Right lobe of liver (tissue), 6 donors: ENCODE measurements around the gene WDFY4. TPM values are rescaled to one million over a fixed set of nuclear protein-coding genes. Genes with fewer than 3 reads are reported as not detected.
A peak's percentile ranks its signal among the peaks of the same experiment; 100 is the strongest.

Source experiments
- ATAC-seq, 4 donors: fragments of 200-7000 bp; cut with Tn5 transposase; one replicate each; pipeline ENCODE4 v1.9.1; 2020; ENCODE audit warnings: mild to moderate bottlenecking in 4 of 4, moderate library complexity in 4 of 4
- DNase-seq, 3 donors: peaks; one replicate each; pipeline ENCODE4 v3.0.0-alpha.2; 2020
- H3K27ac ChIP-seq, 3 donors: fragments of 200-600 bp; one replicate each; pipeline ENCODE4 v1.8.0; 2022
- H3K27me3 ChIP-seq, 2 donors: fragments of 200-600 bp; one replicate each; pipeline ENCODE4 v1.8.0; 2022
- H3K36me3 ChIP-seq, 4 donors: fragments of 200-600 bp; sonication (generic) in 1 of 4; one replicate each; pipeline versions ENCODE4 v1.5.1 to v1.8.0; 2017 to 2022; ENCODE audit warnings: control low read depth in 1 of 4
- H3K4me1 ChIP-seq, 4 donors: fragments of 200-600 bp; sonication (generic) in 1 of 4; one replicate each; pipeline versions ENCODE4 v1.5.1 to v1.8.0; 2017 to 2022; ENCODE audit warnings: control low read depth in 1 of 4
- H3K4me3 ChIP-seq, 3 donors: fragments of 200-600 bp; one replicate each; pipeline ENCODE4 v1.8.0; 2022
- H3K9me3 ChIP-seq, 4 donors: fragments of 200-600 bp; sonication (generic) in 1 of 4; one replicate each; pipeline versions ENCODE4 v1.5.1 to v1.8.0; 2017 to 2022; ENCODE audit warnings: control low read depth in 1 of 4
- POLR2A ChIP-seq: fragments of 450-650 bp; IDR thresholded peaks from one replicate; pipeline ENCODE4 v1.6.1; 2017; ENCODE audit warnings: antibody characterized with exemption, mild to moderate bottlenecking
- WGBS: methylation state at CpG from one replicate; pipeline ENCODE4 v1.1.6; 2018; ENCODE audit warnings: low coverage, low lambda C conversion rate; ENCODE audit not compliant: insufficient coverage; ENCODE audit errors: missing lambda C conversion rate; 5-methylcytosine and 5-hydroxymethylcytosine counted together
- intact Hi-C, 2 donors: fragments of 100-400 bp; cut with DNase I; formaldehyde crosslinking; loops; one replicate each; pipeline versions ENCODE4 v1.11.2 to v1.14.1; 2022
- total RNA-seq, 6 experiments: library from RNA; depleted of rRNA in 2 of 6; stranded (reverse); fragments of >200 nt in 2 of 6; fragmentation: NEBNext Ultra II Directional in 3 of 6; extraction: Animal tissue kit (Norgen Biotek cat#: 25700) in 3 of 6; gene quantifications; one replicate each; pipeline versions ENCODE4 v1.1.0 to v1.2.4, GENCODE V29; 2016 to 2023
- TF ChIP-seq, protein P1 (sequence below), 4 donors: fragments of 200-600 bp in 3 of 4; fragments of 450-650 bp in 1 of 4; IDR thresholded peaks; one replicate each; pipeline versions ENCODE4 v1.5.1 to v1.8.0; 2016 to 2022; ENCODE audit warnings: antibody characterized with exemption in 4 of 4, mild to moderate bottlenecking in 2 of 4
- donor health status: DM: no; HTN: yes; CAD: no.
- donor health status: DM: no; HTN: no; CAD: no.
- donor health status: DM: no; HTN: no; CAD: no.
- donor health status: DM: no; HTN: yes; CAD: no.
- donor health status: DM: no; HTN: yes; CAD: no.

Gene WDFY4
- total RNA-seq, 6 experiments from 2014 or later, result 1.4 to 4.1 (median 1.9) TPM

DNA sequence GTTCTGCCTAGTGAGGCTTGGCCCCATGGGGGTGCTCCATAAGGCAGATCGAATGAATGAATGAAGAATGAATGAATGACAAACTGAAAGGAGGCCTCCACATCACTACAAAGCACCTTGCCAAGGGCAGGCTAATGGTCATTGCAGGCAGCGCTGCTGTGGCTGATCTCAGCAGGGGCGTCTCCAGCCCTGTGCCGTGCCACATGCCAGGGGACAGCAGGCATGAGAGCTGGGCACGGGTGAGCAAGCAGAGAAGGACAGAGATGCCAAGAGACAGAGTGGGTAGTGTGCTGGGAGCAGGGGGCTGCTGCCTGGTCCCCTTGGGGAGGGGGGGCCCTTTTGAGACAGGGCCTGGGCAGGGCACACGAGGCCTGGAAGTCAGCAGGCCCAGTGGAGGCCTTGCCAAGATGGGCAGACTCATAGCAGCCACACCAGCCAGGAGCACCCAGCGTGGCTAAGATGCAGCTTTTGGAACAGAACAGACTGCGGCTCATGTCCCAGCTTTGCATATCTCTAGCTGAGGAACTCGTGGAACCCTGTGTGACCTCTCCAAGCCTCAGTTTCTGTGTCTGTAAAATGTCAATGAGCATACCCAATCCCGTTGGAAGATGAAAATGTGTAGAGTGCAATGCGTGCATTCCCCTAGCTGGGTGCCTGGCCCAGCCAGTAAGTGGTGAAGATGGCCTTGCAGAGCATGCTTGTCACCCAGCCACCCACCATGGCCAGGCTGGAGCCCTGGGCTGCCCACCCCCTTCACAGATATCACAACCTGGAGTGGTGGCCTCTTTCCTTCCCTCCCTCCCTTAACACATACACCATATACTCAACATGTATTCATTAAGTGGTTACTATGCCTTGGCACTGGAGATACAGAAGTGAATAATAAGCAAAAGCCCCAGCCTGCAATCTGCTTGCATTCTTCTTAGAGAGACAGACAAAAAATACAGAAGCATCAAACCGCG is 316.0 kb downstream of the WDFY4 start:
- no peaks in the 10 kb centered on the region for H3K36me3 ChIP-seq
- no peak overlapping the region for H3K4me3 ChIP-seq
- no peak overlapping the region for H3K27ac ChIP-seq
- no peaks in the 10 kb centered on the region for H3K9me3 ChIP-seq
- ATAC-seq (no peak), DNase-seq (no peak)
- peaks cover 0 to 6% (median 0%) of the 10 kb centered on the region in 4 donors for H3K4me1 ChIP-seq
- 78% methylated on average over 3 of the region's 13 CpGs for whole genome bisulfite sequencing
- no peaks in the 10 kb centered on the region for H3K27me3 ChIP-seq
- intact Hi-C loops, result no loop called here
- TF ChIP-seq POLR2A, result no peak
- TF ChIP-seq, protein P1, sequence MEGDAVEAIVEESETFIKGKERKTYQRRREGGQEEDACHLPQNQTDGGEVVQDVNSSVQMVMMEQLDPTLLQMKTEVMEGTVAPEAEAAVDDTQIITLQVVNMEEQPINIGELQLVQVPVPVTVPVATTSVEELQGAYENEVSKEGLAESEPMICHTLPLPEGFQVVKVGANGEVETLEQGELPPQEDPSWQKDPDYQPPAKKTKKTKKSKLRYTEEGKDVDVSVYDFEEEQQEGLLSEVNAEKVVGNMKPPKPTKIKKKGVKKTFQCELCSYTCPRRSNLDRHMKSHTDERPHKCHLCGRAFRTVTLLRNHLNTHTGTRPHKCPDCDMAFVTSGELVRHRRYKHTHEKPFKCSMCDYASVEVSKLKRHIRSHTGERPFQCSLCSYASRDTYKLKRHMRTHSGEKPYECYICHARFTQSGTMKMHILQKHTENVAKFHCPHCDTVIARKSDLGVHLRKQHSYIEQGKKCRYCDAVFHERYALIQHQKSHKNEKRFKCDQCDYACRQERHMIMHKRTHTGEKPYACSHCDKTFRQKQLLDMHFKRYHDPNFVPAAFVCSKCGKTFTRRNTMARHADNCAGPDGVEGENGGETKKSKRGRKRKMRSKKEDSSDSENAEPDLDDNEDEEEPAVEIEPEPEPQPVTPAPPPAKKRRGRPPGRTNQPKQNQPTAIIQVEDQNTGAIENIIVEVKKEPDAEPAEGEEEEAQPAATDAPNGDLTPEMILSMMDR (IDR thresholded peaks at IDR 0.05), result no peak

DNA sequence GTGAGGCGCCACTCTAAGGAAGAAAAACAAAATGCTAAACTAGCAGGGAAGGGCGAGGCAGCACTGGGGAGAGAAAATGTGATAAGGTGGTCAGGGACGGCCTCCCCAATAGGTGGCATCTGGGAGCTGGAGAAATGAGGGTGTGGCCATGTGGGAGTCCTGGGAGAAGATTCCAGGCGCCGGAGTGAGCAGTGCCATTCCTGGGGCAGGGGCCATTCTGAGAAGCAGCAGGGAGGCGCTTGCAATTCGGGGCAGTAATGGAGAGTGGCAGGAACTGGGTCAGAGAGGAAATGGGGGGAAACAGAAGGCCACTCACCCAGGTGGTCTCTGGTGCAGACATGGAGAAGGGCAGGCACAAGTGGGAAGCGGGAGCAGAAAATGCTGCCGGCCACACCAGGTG is 316.7 kb downstream of the WDFY4 start:
- Histone ChIP-seq H3K27ac (no peak overlapping the region), H3K9me3 (no peaks in the 10 kb centered on the region), H3K4me3 (no peak overlapping the region), H3K27me3 (no peaks in the 10 kb centered on the region), H3K4me1 (peaks cover 0 to 6% (median 0%) of the 10 kb centered on the region in 4 donors), H3K36me3 (no peaks in the 10 kb centered on the region)
- no peak for TF ChIP-seq POLR2A
- TF ChIP-seq, protein P1 (IDR thresholded peaks at IDR 0.05), result peak in 3 of 4 donors; percentile 12 to 27 (median 19)
- 89% methylated on average over 7 of the region's 9 CpGs for WGBS
- ATAC-seq (peak; percentile 37 to 75 (median 65)), DNase-seq (no peak)
- intact Hi-C loops, result no loop called here

DNA sequence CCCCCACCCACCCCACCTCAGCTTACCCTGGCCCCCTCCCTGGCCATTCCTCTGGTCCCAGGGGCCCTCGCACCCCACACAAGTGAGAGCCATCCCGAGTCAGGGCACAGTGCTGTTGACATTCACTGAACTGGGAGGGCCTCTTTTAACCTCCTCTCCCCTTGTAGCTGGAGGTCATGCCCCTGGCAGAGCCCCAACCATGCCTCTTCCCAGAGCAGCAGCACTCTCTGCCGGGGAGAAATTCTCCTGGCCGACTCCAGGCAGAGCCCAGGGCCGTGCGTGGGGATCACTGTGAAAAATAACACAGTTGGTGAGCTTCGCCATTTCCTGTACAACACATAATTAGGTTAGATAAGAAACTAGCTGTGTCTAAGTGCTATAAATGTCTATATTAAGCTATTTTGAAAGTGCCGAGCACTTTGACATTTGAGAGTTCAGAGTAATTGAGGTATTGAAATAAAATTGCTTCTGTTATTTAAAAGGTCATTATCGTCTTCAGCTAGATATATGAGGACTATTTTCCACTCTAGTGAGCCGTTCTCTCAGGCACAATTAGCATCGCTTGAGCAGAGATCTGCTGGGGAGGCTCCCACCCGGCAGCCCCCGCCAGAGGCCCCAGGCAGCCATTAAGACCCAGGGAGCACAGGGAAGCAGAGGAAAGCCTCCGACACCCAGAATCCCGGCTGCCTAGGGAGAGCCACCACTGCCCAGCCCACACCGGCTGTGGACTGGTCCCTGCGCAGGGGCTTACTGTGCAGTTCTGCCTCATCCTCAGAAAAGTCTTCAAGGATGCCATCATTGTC is 317.4 kb downstream of the WDFY4 start:
- Histone ChIP-seq H3K27me3 (no peaks in the 10 kb centered on the region), H3K9me3 (no peaks in the 10 kb centered on the region), H3K27ac (no peak overlapping the region), H3K36me3 (no peaks in the 10 kb centered on the region), H3K4me3 (no peak overlapping the region), H3K4me1 (peaks cover 0 to 6% (median 0%) of the 10 kb centered on the region in 4 donors)
- DNase-seq (no peak), ATAC-seq (peak; percentile 32 to 55 (median 44))
- intact Hi-C loops, result no loop called here
- WGBS, result 60% methylated on average over 12 of the region's 17 CpGs
- no peak for TF ChIP-seq POLR2A
- TF ChIP-seq, protein P1 (IDR thresholded peaks at IDR 0.05), result no peak

DNA sequence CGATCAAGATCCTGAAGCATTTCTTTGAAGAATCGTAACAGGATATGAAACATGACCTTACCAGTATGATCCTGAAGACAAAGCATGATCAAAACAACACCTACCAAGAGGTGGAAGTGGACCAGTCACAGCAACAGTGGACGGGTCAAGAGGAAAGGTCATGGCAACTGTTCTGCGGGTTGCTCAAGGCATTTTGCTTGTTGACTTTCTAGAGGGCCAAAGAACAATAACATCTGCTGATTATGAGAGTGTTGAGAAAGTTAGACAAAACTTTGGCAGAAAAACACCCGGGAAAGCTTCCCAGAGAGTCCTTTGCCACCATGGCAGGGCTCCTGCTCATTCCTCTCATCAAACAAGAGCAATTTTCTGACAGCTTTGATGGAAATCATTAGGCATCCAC is 320.6 kb downstream of the WDFY4 start:
- DNase-seq (peak in 2 of 3 donors; percentile 63 to 71), ATAC-seq (peak; percentile 62 to 88 (median 71))
- TF ChIP-seq POLR2A, result no peak
- TF ChIP-seq, protein P1 (IDR thresholded peaks at IDR 0.05), result no peak
- no peaks in the 10 kb centered on the region for H3K9me3 ChIP-seq
- H3K27ac ChIP-seq, result no peak overlapping the region
- no peak overlapping the region for H3K4me3 ChIP-seq
- peaks cover 0 to 6% (median 0%) of the 10 kb centered on the region in 4 donors for H3K4me1 ChIP-seq
- 34% methylated on average over 5 of the region's 5 CpGs for WGBS
- intact Hi-C loops, result no loop called here
- no peaks in the 10 kb centered on the region for H3K36me3 ChIP-seq
- H3K27me3 ChIP-seq, result no peaks in the 10 kb centered on the region
